DMS53 treated with DMSO at 0.1 percent for 48 hours (cell line): ENCODE data around the gene KIRREL3.

Experiments used
- DNase-seq: peaks from one replicate; lab custom pipeline; 2025; ENCODE audit not compliant: unreplicated experiment; lab: John Stamatoyannopoulos, UW

The KIRREL3 gene

DNA sequence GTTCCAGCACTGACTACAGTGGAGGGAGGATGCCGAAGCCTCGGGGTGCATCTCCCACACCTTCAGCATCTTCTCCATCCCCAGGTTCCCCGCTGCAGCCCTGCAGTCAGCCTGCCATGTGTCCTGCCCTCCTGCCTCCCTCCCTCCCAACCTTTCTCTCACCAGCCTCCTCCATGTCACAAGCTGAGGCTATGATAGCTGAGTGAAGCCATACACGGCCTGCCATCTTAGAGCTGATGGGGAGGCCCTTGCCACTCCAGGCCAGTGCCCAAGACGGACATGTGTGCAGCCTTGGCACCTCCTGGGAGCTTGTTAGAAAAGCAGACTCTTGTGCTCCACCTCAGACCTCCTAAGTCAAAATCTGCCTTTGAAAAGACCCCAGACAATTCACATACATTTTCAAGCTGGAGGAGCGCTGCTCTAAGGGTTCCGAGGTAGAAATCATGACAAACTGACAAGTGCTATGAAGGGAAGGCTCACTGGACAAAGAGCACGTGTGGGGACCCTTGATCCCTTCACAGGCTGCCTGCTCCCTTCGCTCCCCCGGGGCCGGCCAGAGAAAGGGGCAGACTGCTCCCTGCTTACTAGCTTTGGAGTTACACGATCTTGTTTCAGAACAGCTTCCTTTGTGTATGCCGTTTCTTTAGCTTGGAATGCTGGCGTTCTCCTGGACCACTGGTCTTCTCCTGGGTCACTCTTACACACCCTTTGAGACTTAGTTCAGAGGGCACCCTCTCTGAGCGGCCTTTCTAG lies 521.2 kb downstream of the KIRREL3 start:
- DNase-seq, result no peak

DNA sequence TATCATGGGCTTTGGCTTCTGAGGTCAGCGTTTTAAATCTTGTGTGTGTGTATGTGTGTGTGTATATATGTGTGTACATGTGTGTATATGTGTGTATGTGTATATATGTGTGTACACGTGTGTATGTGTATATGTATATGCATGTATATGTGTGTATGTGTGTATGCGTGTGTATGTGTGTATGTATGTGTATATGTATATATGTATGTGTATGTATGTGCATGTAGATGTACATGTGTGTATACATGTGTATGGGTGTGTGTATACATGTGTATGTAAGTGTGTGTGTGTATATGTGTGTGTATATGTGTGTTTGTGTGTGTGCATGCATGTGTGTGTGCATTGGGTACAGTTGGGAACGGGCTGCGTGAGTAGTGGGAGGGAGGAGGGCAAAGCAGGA lies 522.1 kb downstream of the KIRREL3 start:
- DNase-seq, result no peak

DNA sequence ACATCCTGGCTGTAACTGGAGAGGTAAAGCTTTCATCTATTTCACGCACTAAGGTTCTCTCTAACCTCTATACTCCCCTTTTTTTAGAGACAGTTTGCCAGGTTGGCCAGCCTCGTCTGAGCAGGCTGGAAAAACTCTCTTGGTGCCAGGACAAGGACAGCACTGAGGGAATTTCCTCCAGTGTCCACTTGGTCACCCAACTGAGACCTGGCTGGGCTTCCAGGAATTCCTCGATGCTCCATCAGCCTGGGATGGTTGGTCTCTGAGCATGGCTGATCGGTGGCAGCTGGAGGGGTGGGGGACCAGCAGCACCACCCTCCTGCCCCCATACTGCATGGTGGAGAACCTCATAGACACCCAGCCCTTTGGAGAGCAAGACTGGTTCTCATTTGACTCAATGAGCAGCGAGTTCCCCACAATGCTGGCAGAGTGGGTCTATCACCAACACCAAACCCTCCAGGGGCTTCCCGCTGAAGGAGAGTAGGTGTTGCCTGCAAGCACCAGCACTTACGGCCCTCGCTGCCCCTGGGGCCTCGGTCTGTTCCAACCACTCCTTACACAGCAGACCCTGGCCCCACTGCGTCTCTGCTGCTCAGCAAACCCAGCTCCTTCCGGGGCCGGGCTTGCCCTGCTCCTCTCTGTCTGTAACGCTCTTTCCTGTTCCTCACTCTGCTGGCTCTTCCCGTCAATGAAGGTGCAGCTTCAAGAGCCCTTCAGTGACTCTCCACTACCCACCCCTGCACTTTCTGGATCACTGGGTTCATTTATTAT lies 522.9 kb downstream of the KIRREL3 start:
- DNase-seq, result no peak

DNA sequence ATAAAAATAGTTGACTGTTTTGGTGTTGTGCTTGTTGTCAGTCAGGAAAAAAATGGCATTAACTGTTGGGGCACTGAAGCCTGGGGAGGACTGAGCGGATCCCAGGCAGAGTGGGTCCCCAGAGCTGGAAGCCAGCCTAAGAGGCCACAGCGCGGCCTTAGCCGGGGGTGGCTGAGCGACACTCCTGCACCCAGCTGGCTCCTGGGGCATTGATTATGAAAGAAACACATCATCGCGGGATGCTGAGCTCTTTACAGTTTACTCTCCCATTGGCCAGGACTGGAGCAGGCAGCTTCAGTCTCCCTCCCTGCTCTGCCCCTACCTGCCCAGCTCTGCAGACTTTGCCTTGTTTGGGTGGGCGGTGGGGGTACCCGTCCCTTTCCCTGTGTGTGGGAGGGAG lies 523.6 kb downstream of the KIRREL3 start:
- DNase-seq, result no peak

DNA sequence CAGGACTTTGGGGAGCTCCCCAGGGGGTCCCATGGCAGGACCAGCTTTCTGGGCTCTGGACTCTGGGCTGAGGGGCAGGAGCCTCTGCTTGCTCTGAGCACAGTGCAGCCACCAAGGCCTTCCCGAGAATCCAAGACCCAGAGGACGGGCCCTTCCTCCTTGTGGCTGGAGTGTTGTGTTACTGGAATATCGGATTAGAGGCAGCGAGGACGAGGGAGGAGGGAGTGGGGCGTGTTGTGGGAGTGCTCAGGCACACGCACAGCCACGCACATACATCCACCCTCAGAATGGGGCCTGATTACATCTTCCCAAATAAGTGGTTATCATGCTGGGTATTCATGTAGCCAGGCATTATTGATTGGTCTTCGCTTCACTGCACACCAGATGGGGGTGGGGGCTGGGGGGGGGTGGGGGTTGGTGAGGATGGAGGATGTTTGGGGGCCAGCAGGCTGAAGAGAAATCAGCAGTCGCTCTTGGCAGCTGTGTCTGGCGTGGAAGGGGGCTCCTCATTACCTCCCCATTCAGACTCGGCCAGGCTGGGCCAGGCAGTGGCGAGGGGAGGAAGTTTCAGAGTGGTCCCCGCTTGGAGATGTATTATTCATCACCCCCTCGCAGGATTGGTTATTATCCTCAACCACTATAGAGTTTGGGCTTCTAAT lies 524.2 kb downstream of the KIRREL3 start:
- DNase-seq, result no peak

DNA sequence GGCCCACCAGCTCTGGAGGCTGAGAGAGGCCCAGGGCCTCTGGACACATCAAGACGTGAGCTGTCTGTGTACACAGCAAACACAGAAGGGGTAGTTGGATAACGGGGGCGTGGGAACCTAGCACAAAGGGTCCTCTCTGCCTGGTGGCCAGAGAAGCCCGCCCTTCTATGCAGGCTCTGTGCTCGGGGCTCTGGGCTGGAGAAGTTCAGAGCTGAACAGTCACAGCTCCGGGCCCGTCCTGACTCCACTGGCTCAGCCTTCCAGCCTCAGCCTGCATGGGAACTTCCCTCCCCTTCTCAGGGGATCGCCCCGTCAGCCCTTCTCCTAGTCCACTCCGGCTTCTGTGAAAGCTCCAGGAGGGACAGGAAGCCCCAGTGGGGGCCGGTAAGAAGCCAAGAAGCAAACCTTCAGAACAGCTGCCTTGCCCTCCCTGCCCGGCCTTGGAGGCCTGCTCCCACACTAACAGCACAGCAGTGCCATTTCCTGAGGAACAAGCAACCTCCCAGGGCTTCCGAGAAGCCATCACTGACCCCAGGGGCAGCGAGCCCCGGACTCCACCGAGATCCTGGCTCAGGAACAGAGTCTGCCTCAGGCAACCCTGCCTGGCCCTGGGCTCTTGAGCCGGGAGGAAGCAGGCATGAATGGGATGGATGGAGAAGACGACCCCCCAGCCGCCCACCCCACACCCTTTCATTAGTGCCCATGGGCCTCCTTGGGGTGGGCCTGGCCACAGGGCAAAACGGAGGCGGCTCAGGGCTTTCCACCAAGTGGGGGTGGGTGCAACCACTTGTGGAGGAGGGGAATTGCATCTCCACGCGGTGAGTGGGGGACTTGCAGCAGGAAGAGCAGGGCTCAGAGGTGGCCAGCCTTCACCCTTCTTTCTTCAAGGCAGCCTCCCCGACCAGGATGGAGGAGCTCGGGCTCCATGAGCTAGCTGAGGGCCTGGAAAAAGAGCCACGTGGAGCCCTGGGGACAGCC lies 525.3 kb downstream of the KIRREL3 start:
- DNase-seq, result no peak

DNA sequence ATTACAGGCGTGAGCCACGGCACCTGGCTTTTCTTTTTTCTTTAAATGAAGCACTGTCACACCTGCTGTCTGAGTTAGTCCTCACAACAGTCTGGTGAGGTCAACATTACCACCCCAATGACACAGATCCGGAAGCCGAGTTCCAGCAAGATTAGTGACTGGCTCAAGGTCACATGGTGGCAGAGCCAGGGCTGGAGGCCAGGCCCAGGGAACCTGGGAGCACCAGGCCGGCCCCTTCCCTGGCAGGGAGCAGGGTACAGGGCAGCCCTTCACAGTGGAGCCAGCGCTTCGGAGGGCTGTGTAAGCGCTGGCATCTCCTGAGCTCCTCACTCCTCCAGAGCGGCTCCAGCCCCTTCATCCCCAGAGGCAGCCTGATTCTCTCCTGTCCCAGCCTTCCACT lies 526.4 kb downstream of the KIRREL3 start:
- DNase-seq, result no peak

DNA sequence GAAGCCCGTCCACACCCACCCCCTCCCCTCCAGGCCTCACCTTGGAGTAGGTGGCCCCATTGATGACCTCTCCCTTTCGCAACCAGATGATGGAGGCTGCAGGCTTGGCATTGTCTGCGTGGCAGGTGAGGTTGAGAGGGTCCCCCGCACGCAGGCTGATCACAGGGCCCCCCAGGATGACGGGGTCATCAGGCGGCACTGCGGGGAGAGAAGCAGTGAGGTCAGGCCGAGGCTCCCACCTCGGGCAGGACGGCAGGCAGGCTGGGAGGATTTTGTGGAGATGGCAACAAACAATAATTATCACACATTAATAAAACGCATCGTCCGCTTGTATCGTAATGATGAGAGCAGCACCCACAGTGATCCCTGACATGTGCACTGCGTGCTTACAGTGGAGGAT lies 527.3 kb downstream of the KIRREL3 start:
- no peak for DNase-seq

DNA sequence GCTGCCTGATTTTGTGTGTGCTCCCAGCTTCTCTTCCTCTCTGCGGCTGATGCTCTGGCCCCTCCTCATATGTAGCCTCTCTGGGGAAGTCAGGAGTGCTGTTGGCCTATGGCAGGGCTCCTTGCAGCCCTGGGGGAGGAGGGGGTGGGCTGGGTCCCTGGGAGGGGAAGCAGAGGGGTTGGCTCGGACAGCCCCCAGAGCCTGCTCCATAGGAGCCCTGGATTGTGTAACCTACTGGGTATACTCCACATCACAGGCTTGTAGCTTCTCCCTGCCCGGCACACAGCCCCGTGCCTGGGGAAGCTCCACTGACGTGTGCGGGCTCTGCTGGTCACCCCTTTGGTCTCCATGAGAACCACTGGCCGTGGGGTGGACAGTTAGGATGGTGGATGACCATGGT lies 531.3 kb downstream of the KIRREL3 start:
- DNase-seq, result no peak

DNA sequence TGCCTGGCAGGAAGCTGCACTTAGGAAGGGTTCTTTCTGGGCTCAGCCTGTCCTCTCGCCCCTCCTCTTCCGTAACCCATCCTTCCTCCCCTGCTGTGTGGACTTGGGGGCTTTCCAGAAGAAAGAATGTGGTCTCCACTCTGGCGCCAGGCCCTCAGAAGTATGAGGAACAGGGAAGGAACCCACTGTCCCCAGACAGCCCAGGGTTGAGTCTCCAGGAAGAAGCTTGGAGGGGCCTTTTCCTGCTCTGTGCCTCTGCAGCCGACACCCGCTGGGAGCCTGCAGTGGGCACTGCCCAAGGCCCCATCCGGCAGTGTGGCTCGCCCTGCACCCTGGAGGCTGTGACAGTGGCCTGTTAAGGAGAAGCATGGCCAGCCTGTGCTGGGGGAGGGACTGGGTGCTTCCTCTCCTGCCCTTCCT lies 532.5 kb downstream of the KIRREL3 start:
- no peak for DNase-seq

DNA sequence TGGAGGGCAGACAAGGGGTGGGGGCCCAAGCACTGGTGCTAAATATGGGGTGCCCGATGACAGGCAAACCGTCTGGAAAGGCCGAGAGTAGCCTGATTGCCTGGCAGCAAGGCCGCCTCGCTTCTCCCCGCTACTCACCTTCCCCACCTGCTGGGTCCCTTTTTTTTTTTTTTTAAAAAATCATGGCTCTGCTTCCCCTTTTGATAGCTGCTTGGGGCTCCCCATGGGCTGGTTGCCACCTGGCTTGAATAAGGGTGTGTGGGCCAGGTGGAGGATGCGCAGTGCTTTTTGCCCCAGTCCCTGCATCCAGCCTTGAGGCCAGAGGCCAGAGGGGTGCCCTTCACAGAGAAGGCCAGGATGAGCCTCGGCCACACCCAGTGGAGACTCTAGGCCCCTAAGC lies 533.1 kb downstream of the KIRREL3 start:
- no peak for DNase-seq

DNA sequence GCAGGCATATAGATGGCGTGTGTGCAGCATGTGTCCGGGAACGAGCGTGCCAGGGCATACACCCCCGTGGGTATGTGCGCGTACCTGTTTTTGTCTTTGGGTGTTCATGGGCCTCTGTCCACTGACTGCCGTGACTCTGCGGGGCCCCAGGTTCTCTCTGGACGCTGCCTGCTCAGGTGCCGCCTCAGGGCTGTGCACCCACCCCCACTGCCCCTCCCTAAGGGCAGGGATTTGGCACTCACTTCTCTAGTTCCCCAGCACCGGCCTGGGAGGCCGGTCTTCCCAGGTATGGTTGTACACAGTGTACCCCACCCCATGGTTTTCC lies 533.6 kb downstream of the KIRREL3 start:
- DNase-seq, result no peak

DNA sequence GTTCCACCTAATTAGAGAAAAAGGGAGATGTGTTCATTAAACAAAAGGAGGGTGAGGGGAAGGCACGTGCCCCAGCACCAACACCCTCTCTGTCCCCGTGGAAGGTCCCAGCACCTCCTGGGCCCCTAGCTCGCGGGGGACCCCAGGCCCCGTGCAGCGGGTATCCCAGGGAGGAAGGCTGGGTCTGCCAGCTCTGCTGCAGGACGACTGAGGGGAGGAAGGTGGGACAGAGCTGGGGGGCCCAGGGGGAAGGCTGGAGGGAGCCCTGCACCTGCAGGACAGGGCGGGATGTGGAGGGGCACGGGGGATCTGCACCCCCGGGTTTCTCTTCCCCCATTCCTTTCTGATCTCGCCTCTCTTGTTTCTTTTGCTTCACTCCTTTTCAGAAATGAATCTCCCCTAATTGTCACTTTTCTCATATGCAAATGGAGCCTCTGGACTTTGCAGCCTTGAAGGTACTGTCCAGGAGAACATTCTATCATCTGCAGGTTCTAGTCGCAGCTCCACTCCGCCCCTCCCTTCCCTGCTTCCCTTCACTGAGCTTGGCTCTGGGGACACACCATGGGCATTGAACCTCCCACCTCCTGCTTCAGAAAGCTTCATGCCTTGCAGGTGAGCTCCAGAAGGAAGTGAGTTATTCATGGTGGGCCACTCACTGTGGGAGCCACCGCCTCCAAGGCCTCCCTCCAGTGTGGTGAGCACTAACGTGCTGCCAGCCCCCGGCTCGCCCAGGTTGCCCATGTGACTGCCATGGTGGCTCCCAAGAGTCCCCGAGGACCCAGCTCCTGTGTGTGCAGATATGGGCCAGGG lies 534.1 kb downstream of the KIRREL3 start:
- DNase-seq, result no peak

DNA sequence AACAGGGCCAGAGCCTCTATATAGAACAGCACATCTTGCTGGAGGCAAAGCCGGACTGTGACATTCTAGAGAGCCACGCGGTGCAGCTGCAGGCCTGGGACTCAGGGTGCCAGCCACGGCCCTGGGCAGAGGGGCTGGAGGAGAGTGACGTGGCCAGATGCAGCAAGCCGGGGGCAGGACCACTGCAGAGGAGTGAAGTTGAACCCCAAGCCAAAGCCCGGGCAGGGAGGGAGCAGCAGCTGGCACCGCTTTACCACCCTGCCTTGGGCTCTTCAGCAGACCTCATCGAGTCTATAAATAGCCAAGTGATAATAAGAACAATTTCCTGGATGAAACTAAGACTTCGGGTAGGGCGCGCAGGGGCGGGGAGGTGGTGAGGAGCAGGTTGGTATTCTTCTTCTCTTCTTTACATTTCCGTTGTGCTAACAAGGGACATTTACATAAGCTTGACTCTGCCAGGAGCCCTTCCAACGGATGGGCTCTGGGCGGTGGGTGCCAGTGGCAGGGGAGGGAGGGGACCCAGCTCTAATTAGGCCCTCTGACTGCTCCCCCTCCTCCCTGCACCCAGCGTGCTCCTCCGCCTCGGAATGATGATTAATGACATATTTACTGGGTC lies 534.9 kb downstream of the KIRREL3 start:
- no peak for DNase-seq

DNA sequence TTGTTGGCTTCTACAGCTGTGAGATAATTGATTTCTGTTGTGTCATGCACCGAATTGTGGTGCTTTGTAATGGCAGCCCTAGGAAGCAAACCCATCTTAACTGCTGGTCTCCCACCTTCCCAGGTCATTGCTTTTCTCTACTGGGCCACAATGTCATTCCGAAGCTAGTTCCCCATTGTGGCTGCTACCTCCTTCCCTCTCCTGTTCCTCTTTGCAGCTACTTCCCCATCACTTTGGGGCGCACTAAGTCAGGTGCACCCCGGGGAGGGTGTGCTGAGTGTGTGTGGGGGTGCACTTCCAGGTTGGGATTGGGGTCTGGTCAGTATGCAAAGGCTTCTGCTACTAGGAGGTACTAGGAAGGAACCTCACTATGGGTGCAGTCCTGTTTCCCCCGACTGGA lies 535.8 kb downstream of the KIRREL3 start:
- no peak for DNase-seq

DNA sequence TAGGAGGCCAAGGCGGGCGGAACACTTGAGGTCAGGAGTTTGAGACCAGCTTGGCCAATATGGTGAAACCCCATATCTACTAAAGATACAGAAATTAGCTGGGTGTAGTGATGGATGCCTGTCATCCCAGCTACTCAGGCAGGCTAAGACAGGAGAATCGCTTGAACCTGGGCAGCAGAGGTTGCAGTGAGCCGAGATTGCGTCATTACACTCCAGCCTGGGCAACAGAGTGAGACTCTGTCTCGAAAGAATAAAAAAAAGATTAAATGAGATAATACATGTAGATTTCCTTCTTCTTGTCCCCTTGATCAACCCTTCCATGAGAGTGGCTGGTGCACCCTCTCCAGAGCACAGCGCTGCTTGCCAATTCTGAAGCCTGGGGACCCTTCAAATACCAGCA lies 538.1 kb downstream of the KIRREL3 start:
- DNase-seq, result no peak

DNA sequence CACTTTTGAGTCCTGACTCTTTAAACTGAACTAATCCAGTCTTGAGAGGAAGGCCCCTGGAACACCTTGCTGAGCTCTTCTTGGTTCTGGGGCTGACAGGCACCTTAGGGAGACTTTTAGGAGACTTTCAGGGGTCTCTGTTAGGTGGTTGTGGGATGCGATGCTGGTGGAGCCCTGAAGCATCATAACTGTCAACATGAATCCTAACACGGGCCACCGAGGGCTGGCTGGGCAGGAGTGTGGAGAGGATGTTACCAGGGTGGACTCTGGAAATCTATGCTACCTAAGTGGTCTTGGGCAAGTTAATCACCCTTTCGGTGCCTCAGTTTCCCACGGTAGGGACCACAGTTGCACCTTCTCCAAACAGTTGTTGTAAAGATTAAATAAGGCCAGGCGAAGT lies 538.6 kb downstream of the KIRREL3 start:
- DNase-seq, result no peak

DNA sequence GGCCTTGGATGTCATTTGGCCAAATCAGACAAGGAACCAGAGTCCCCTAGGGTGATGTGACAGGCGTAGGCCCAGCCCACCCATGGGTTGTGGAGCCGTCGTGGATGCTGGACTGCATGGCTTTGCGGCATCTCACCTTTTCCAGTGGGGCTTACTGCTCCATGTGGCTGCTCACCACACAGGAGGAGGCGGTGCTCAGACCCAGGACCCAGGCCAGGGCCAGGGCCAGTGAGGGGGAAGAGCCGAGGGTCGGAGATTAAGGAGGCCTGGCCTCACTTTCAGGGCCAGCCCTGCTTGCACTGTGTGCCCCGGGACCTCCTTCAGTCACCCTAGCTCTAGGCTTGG lies 539.5 kb downstream of the KIRREL3 start:
- DNase-seq, result no peak

DNA sequence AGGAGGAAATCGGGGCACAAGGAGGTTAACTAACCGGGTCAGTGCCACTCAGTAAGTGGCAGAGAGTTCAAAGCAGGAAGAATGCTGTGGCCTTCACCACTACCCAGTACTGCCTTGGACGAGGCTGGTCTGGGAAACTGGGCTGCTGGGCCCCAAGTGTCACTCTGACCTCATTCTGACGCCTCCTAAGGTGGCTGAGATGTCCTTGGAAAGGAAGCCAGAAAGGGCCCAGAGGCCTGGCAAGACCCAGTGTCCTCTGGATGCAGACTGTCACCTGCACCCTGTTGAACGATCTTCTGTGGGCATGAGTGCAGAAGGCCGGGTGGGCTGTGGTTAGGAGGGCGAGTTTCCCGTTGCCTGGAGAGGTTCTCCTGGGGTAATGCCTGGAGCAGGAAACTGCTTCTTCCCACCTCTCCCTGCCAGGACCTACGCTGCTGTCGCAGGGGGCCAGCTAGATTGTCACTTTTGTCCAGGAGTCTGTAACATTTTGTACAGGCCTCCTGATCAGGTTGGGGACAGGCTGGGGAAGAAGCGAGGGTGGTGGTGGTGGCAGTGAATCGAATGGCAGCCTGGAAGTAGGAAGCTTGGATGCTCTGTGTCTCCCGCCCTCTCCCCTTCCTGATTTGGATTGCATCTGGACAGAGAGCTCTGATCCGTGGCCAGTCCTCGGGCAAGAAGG lies 540.0 kb downstream of the KIRREL3 start:
- no peak for DNase-seq
